ENCODE results near the gene CDK17.

CDK17 gene

DNA sequence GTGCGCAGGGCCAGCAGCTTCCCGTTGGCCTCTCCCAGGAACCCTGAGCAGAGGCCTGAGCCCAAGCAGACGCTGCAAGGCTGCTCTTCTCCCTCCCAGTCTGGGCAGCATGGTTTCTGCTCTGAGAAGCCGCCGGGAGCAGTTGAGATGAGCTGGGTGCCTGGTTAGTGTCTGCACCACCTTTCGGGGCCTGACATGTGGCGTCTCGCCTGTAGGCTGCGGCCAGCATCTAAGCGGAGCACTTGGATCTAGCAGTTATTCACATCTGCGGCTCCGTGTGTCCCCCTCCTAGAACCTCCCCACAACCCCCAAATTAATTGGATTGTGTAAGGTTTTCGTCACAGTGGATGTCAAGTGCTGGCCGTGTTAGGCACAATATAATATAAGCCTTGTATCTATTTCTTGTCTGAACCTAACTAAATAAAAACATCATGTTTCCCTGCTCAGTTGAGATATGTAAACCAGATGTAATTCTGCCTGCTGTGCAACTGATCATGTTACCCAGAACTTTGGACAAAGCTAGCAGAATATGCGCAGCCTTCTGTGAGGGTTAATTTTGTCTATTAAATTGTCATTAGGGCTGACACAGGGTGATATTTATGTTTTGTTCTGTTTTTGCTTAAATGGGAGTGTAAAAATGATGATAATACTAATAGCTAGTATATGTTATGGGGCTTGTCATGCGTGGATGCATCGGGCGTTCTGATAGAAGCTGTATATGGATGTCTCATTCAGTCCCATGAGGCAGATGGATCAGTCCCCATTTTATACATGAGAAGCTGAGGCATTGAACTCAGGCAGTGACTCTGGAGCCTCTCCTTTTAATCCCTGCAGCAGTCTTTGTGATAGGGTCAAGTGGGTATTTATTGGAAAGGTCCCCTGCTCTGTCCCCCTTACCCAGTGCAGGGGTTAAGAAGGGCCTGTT lies 160.3 kb downstream of the CDK17 start:
- no peak for DNase-seq (ENCODE audit: low read depth in 2 of 2)

GRCh38 chr12:96238336-96239047 lies 161.7 kb downstream of the CDK17 start:
- no peak for DNase-seq (ENCODE audit: low read depth in 2 of 2)

GRCh38 chr12:96237465-96238077 lies 162.7 kb downstream of the CDK17 start:
- DNase-seq (ENCODE audit: low read depth in 2 of 2): peak; percentile 36 to 37

DNA sequence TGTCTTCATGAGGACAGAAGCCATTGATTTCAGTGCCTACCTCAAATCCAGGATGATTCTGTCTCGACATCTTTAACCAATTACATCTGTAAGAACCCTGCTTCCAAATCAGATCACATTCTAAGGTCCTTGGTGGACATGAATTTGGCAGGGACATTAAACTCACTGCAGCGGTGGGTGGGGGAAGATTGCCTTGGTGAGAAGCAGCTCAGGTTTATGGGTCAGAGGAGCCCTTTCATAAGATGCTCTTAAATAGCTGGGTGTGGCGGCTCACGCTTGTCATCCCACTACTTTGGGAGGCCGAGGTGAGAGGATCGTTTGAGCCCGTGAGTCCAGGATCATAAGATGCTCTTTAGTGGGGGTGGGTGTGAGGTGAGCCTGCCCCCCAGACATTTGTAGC lies 163.2 kb downstream of the CDK17 start:
- no peak for DNase-seq (ENCODE audit: low read depth in 2 of 2)

DNA sequence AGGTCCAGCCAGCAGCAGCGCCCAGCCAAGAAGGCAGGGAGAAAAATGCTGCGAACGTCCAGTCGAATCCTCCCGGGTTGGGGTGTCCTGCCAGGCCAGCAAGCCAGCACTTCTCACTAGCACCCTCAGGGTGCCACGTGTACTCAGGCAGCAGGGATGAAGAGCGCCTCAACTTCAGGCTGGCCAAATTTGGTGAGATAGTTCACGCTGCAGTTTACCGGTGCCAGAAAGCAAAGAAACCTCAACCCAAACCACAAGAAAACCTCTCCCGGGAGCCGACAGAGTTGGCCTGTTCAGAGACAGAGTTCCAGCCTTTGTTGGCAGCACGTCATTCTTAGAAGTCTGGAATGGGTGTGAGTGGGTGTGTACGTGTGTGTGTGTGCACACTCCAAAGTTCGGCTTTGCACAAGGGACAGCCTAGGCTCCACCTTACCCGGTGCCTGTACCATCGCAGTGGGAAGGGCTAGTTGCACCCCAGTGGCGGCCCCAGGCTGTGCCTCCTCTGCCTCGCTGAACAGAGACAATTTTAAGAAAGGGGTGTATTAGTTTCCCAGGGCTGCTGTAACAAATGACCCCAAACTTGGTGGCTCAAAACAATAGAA lies 163.9 kb downstream of the CDK17 start:
- DNase-seq (ENCODE audit: low read depth in 2 of 2): no peak

DNA sequence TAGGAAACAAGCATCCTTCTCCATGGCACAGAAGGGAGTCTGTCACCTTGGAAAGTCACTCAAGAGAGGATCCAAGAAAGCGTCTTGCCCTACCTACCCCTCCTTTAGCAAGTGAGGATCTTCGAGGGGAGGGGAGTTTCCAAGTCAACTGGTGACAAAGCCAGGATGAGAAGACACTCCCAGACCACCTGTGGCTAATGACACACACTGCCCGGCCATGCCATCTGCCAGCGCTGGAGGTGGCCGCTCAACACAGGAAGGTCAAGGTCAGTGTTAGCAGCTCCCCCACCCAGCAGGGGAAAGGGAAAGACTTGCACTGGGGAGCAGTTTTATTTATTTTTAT lies 164.8 kb downstream of the CDK17 start:
- DNase-seq (ENCODE audit: low read depth in 2 of 2): no peak

DNA sequence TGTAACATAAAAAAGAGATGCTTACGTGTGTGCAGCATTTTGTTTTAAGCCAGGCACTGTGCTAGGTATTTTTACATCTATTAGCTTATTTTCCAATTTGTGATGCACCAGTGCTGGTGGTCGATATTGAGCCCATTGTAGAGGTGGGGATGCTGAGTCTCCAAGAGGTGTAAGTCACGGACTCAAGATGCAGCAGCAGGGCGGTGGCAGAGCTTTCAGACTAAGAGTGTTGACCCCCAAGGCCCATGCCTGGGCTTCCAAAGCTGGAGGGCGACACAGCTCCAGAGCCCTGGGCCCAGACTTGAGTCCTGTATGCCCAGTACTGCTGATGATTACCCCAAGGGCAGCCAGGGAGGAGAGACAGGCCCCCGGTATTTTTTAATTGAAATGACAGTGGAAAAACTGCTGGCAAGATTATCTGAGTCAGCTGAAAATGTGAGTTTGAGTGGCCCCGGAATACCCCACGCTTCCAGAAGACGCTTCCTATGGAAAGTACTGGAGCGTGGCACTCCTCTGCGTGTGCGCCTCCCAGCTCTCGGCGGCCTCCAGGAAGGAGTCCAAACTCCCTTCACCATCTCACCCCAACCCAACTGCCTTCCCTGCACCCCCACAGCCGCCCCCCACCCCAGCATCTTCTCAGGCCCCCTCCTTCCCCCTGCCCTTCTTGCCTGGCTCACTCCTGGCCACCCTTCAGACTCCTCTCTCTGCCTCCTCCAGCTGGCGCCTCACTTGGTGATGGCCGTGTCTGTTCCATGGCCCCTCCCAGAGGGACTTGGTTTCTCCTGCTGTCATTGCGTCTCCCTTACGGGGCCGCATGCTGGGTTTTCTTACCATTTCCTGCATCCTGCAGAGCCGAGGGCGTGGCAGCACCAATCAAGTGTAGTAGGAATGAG lies 165.4 kb downstream of the CDK17 start:
- DNase-seq (ENCODE audit: low read depth in 2 of 2): no peak

- DNase-seq (ENCODE audit: low read depth in 2 of 2): no peak
Measured at GRCh38 chr12:96233939-96234461, 166.2 kb downstream of the CDK17 start.

DNA sequence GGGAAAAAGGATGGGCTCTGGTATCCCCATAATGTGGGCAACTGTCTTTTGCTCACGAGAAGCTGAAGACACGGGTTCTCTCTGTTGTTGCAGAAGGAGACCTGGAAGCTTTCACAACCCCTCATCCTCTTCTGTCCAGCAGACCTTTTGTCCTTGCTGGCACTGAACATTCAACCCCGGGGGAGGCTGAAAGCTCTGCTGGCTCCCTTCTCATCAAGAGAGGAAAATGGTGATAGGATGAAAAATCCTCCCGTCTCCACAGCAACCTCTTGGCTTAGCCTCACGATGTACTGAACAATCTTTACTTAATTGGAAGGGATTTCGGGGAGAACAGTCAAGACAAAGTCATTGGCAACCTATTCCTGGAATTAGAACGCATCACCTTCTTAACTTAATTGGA lies 167.1 kb downstream of the CDK17 start:
- no peak for DNase-seq (ENCODE audit: low read depth in 2 of 2)

DNA sequence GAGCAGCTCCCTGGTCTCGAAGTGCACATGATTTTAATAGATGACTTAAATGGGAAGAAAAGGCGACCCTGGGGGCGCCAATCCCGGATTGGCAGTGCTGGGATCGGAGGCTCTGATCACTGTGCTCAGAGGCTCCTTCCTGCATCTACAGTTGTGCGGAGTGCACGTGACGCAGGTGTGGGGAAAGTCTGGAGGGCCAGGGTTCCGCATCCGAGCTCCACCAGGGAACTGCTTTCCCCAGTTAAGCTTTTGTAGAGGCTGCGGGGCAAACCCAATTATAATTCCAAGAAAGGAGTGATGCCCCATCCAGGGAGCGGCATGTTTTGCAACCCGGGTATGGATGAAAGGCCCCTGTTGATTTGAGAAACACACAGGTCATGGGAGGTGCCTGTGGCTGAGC lies 169.6 kb downstream of the CDK17 start:
- no peak for DNase-seq (ENCODE audit: low read depth in 2 of 2)

GRCh38 chr12:96228566-96229248 lies 171.5 kb downstream of the CDK17 start:
- DNase-seq (ENCODE audit: low read depth in 2 of 2): no peak

All from stimulated activated CD8-positive, alpha-beta memory T cell treated with anti-CD3 and anti-CD28 coated beads, Interleukin-15, amount 100 ng/mL, for 4 hours (primary cell).